ENCODE results near the gene ANKDD1B. TPM values are rescaled to one million over a fixed set of nuclear protein-coding genes. Genes with fewer than 3 reads are reported as not detected.

The ANKDD1B gene
- total RNA-seq, 1 experiment from 2014 or later: 0.10 TPM

DNA sequence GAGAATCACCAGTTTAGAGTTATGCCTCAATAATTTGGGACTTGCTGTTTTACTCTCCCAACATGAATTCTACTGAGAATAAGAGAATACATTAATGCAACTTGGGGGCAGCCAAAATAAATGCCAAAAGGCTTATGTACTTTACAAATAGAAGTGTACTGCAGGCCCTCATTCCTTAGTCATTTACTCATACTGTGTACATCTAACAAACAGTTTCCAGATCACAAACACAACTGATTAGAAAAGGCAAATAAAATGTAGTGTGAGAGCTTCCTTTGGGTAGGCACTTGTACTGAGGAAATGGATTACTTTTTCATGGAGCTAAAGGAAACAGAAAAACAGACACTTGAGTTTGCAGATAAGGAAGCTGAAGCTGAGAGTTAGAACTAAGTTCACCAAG, 12.6 kb downstream of the ANKDD1B start:
- POLR2A ChIA-PET: no interaction called here
- no TSS peak for BruUV-seq (replicated peaks)
- Histone ChIP-seq H3K4me3 (ENCODE audit: low read depth in 2 of 2, low read length in 2 of 2) (no peak overlapping the region), H3K9me3 (ENCODE audit: control insufficient read depth, insufficient read depth, low read depth, low read length) (no peaks in the 10 kb centered on the region), H3K36me3 (ENCODE audit: control insufficient read depth, insufficient read depth, low read length) (no peaks in the 10 kb centered on the region), H3K27me3 (ENCODE audit: control insufficient read depth, insufficient read depth, low read length) (no peaks in the 10 kb centered on the region), H3K4me1 (ENCODE audit: control insufficient read depth, insufficient read depth, low read length) (peaks cover 4% of the 10 kb centered on the region; the same call in 1 of the 2 replicates), H3K27ac (ENCODE audit: low read length) (peak overlapping the region; percentile 65)
- intact Hi-C loops (cut with micrococcal nuclease; ENCODE audit: unreplicated experiment): no loop called here
- no peak for DNase-seq (ENCODE audit: low read depth, low spot score)
- in situ Hi-C loops (cut with HindIII; ENCODE audit: low pct_unique_long_range_greater_than_20kb, low sequenced_read_pairs): no loop called here
- ATAC-seq: peak; percentile 88
- TF ChIP-seq, protein P1, sequence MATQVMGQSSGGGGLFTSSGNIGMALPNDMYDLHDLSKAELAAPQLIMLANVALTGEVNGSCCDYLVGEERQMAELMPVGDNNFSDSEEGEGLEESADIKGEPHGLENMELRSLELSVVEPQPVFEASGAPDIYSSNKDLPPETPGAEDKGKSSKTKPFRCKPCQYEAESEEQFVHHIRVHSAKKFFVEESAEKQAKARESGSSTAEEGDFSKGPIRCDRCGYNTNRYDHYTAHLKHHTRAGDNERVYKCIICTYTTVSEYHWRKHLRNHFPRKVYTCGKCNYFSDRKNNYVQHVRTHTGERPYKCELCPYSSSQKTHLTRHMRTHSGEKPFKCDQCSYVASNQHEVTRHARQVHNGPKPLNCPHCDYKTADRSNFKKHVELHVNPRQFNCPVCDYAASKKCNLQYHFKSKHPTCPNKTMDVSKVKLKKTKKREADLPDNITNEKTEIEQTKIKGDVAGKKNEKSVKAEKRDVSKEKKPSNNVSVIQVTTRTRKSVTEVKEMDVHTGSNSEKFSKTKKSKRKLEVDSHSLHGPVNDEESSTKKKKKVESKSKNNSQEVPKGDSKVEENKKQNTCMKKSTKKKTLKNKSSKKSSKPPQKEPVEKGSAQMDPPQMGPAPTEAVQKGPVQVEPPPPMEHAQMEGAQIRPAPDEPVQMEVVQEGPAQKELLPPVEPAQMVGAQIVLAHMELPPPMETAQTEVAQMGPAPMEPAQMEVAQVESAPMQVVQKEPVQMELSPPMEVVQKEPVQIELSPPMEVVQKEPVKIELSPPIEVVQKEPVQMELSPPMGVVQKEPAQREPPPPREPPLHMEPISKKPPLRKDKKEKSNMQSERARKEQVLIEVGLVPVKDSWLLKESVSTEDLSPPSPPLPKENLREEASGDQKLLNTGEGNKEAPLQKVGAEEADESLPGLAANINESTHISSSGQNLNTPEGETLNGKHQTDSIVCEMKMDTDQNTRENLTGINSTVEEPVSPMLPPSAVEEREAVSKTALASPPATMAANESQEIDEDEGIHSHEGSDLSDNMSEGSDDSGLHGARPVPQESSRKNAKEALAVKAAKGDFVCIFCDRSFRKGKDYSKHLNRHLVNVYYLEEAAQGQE (IDR thresholded peaks at IDR 0.05; ENCODE audit: insufficient read depth in 1 of 2, low read depth in 2 of 2, low read length in 1 of 2): no peak
- TF ChIP-seq SIN3A (IDR thresholded peaks at IDR 0.05; ENCODE audit: borderline replicate concordance, insufficient read depth, low read depth, low read length): no peak
- no peak for TF ChIP-seq TCF7L2 (IDR thresholded peaks at IDR 0.05; ENCODE audit: low read depth, low read length)
- TF ChIP-seq CTCF (IDR thresholded peaks at IDR 0.05): no peak
- TF ChIP-seq POLR2AphosphoS5 (IDR thresholded peaks at IDR 0.05; ENCODE audit: low read depth, low read length): no peak
- CTCF ChIA-PET: no interaction called here

- ChIA-PET CTCF (no interaction called here), POLR2A (no interaction called here)
- H3K27ac ChIP-seq (ENCODE audit: low read length): no peak overlapping the region
- intact Hi-C loops (cut with micrococcal nuclease; ENCODE audit: unreplicated experiment) (no loop called here), in situ Hi-C loops (cut with HindIII; ENCODE audit: low pct_unique_long_range_greater_than_20kb, low sequenced_read_pairs) (no loop called here)
- no peak overlapping the region for H3K4me3 ChIP-seq (ENCODE audit: low read depth in 2 of 2, low read length in 2 of 2)
- no peaks in the 10 kb centered on the region for H3K9me3 ChIP-seq (ENCODE audit: control insufficient read depth, insufficient read depth, low read depth, low read length)
- BruUV-seq (replicated peaks): no TSS peak
- no peaks in the 10 kb centered on the region for H3K27me3 ChIP-seq (ENCODE audit: control insufficient read depth, insufficient read depth, low read length)
- TF ChIP-seq POLR2AphosphoS5 (IDR thresholded peaks at IDR 0.05; ENCODE audit: low read depth, low read length) (no peak), TCF7L2 (IDR thresholded peaks at IDR 0.05; ENCODE audit: low read depth, low read length) (no peak), SIN3A (IDR thresholded peaks at IDR 0.05; ENCODE audit: borderline replicate concordance, insufficient read depth, low read depth, low read length) (no peak), CTCF (IDR thresholded peaks at IDR 0.05) (no peak)
- TF ChIP-seq, protein P1 (IDR thresholded peaks at IDR 0.05; ENCODE audit: insufficient read depth in 1 of 2, low read depth in 2 of 2, low read length in 1 of 2): no peak
- no peaks in the 10 kb centered on the region for H3K36me3 ChIP-seq (ENCODE audit: control insufficient read depth, insufficient read depth, low read length)
- ATAC-seq (no peak), DNase-seq (ENCODE audit: low read depth, low spot score) (no peak)
- H3K4me1 ChIP-seq (ENCODE audit: control insufficient read depth, insufficient read depth, low read length): peaks cover 4% of the 10 kb centered on the region; the same call in 1 of the 2 replicates
These were observed 15.7 kb downstream of the ANKDD1B start for GRCh38 chr5:75626959-75627358.

All from Panc1 (cell line).